Measurements from ENCODE around the gene DLGAP4.
A peak's percentile ranks its signal among the peaks of the same experiment; 100 is the strongest.

Gene DLGAP4

DNA sequence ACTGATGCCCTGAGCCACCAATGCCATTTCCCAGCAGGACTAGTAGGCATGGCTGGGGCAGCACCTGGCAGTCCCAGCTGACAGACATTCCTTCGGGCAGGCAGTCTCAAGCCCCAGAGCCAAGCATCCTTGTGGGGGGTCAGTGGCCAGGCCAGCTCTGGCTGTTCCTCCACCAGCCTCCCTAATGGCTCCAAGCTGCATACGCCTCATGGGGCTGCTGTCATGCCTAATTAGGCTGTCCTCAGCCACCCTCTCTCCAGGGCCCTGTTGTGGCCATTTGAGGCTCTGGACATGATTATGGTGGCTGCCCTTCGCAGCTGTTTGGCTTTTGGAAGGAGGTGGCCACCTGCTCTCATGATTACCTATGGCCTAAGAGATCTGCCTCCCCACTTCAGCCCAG, 79.4 kb downstream of the DLGAP4 start:
- no peak for DNase-seq

- DNase-seq = no peak
Observed at GRCh38 chr20:36386236-36386635, 80.1 kb downstream of the DLGAP4 start.

DNA sequence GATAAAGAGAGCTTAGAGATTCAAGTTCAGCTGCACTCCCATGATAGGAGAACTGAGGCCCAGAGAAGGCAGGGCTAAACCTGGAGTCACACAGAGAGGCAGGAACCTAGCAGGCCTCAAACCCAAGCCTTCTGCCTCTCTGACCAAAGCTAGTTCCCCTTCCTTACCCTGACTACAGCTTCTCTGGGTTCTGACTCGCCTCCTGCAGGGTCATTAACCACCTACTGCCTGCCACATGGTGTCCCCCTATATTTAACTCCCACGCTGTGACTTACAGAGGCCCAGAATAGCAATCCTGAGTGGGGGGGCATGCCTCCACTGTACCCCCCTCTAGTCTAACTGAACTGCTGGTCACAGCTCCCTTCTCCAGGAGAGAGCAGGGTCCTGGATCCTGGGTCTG, 84.1 kb downstream of the DLGAP4 start:
- DNase-seq = no peak

GRCh38 chr20:36390719-36391415, 84.7 kb downstream of the DLGAP4 start:
- DNase-seq = no peak

- DNase-seq = no peak
Observed at GRCh38 chr20:36391456-36391855, 85.3 kb downstream of the DLGAP4 start.

GRCh38 chr20:36391955-36392354, 85.8 kb downstream of the DLGAP4 start:
- DNase-seq = no peak

- DNase-seq = no peak
Observed at GRCh38 chr20:36392989-36393388, 86.8 kb downstream of the DLGAP4 start.

DNA sequence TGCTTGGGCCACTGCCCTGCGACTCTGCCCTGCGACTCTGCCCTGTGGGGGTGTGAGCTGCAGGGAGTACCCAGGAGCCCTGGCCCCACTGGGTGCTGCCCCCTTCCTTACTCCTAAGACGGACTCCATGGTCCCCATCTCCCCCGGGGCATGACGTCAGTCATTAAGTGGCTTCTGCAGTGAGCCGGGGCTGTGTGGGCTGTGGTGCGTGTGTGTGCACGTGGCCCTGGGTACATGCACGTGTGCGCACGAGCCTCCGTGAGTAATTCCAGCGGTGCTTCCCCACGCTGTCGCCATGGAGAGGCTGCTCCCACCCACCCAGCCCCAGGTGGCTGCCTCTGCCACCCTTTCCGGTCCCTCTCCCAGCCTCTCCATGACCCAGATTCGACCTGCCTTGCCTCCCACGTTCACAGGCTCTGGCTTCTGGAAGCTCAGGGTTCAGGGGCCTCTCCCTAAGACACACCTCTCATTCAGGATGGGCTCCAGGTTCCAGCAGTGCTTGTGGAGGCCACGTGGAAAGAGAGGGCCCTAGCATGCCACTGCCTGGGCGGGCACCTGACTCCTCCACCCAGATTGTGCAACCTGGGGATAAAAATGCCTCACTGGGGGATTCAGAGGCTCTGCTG, 88.3 kb downstream of the DLGAP4 start:
- no peak for DNase-seq

DNA sequence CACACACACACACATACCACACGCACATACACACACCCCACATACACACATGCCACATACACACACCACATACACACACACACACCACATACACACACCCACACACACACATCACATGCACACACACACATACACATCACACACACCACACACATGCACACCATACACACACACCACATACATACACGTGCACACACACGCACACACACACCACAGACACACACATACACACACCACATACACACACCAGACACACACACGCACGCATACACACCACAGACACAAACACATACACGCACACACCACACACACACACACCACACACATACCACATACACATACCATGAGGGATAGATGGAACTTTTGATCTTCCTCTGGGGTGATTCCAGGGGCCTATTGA, 90.2 kb downstream of the DLGAP4 start:
- no peak for DNase-seq

GRCh38 chr20:36396847-36397630, 90.9 kb downstream of the DLGAP4 start:
- DNase-seq = no peak

DNA sequence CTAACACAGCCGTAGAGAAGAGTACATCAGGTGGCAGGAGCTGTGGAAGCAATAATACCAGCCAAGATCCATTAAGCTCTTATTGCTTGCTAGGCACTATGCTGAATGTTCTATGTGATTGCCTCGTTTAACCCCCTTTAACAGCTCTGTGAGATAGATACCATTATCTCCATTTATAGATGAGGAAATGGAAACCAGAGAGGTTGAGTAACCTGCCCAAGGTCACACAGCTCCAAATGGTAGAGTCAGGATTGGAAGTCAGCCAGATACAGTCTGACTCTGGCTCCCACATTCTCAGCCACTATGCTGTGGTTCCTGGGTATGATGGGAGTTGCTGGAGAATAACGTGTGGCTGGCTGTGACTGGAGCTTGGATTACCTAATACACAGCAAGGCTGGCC, 92.4 kb downstream of the DLGAP4 start:
- no peak for DNase-seq

DNA sequence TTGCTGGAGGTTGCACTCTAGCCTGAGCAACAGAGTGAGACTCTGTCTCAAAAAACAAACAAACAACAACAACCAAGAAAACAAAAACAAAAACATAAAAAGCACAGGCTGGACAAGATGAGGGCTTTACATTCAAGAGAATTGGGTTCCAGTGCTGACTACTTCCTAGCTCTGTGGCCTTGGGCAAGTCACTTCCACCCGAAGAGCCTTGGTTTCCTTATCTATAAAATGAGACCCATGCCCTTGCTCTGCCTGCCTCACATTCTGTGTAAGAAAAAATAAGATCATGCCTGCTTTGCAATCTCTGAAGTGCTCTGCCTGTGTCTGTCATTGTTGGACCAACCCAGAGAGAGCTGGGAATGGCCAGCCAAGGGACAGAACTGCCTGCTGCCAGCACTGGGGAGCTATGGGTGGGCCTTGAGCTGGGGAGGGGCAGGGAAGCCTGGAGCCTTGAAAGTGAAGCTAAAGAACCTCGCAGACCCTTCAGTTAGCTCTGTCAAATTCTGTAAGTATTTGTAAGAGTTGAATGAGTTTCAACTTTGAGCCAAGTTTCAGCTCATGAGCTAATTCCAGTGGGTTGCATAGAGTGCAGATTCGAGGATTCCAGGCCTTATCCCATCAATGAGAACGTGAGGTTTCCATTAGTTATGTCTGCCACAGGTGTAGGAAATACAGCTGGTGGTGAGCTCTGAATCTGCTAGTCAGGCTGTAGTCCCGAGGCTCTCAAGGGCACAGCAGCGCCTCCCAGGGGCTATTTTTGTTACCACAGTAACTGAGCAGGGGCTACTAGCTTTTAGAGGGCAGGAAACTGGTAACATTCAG, 93.2 kb downstream of the DLGAP4 start:
- peak; percentile 59 for DNase-seq

GRCh38 chr20:36399969-36400545, 93.9 kb downstream of the DLGAP4 start:
- DNase-seq = no peak

DNA sequence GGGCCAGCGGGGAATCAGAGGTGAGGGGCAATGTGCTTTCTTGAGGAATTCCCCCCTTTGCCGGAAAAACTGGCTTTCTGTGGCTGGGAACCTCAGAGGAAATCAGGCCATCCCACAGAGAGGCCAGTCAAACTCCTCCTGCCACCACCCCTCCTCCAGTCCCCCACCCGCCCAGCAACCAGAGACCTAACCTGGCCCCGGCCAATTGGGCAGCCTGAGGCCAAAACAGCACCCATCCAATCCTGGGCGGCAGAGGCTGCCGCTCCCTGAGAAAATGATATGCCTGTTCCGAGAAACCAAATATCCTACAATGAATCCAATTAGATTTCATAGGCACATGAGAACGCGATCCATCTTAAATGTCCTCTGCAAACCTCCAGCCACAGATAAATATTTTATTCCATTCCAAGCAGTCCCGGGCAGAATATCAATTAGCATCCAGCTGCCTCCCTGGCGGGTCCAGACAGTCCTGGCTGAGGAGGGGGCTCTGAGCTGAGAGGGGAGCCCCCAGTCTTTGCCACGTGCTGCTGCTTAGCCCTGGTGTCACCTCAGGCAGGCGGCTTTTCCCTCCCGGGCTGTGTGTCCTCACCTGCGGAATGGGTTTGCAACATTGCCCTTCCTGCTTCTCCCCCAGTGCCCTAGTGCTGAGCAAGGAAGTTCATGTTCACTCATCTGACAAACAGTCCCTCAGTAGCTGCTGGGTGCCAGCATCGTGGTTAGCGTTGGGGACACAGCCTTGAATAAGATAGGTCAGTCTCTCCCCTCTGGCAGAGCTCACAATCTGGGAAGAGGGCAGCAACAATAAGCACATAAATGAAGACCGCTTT, 95.0 kb downstream of the DLGAP4 start:
- no peak for DNase-seq

DNA sequence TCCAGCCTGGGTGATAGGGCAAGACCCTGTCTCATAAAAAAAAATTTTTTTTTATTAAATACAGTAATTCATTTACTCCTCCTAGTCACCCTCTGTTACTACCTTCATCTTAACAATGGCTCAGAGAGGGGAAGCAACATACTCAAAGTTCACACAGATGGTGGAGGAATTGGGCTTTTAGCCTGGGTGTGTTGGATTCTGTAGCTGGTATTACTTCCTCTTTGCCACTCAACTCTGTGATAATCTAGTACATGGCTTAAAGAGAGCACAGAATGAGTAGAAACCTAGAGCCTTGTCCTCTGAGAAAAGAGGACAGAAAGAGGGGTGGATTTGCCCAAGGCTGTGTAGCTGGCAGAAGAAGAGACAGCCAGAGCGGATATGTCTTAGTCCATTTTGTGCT, 96.6 kb downstream of the DLGAP4 start:
- no peak for DNase-seq

GRCh38 chr20:36404435-36404978, 98.4 kb downstream of the DLGAP4 start:
- no peak for DNase-seq

DNA sequence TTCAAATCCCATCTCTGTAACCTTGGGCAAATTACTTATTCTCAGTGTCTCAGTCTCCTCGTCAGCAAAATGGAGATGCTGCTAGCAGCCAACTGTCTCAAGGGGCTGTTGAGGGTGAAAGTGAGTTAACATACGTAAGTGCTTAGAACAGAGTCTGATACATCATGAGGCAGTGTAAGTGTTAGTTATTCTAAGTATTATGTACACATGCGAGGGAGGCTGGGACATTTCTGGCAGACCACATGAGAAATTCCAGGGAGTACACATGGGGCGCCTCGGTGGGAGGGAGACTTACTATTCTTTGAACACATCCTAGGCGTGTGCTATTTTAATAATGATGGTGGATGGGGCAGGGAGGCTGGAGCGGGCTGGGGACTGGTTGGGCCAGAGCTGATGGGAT, 99.1 kb downstream of the DLGAP4 start:
- DNase-seq = no peak

DNA sequence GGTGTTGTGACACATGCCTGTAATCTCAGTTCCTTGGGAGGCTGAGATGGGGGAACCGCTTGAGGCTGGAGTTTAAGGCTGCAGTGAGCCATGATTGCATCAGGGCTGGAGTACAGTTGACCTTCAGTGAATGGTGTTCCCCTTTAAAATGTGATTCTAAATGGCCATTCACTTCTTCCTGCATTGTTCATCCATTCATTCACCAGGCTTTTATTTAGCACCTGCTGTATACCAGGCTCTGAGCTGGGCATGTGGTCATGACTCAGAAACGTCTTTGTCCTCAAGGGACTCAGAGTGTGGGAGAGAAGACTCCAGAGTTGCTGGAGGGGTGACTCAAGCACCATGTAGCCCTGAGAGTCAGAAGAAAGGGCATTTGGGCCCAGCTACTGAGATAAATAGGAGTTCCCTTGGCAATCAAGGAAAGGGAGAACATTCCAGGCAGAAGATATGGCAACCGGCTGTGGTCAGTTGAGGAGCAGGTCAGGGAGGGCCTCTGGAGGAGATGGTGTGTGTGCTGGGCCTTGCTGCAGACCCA, 101.1 kb downstream of the DLGAP4 start:
- DNase-seq = no peak

DNA sequence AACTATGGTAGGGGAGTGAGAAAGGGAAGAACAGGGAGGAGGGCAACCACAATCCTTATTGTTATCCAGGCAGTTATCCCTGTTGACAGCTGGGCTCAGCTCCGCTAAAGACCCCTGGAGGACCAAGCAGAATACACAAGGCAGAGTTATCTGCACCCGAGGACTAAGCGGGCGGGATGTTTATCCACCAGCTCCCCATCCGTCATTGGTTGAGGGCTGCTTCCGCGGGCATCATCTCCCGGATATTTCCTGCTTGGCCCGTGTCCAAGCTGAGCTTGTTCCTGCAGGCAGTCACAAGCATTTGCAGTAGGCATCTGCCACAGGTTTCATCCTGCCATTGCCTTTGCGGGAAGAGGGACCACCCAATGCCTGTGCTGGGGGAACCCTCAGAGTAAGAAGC, 102.1 kb downstream of the DLGAP4 start:
- DNase-seq = no peak

DNA sequence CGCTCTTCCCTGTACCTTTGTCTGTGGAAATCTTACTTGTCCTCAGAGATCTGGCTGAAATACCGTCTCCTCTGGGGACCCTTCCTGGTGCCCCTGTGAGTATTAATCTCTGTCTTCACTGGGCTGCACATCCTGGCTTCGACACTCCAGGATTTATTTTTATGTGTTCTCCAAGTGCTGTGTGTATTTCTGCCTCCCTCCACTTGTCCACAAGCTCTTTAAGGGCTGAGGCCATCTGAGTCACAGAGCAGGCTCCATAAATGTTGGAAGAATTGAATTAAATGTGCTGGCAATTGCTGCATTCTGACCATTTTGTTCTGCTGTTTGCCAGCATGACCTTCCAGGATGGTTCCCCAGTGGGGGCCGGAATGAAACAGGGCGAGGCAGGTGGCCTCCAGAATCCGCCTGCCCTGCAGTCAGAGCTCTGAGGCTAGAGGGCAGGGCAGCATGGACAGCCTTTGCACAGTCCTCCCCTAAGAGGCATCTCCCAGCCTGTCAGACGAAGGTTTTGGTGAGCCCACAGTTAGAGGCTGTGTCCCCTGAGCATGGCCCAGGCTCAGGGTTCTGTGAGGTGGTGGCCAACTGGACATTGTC, 105.8 kb downstream of the DLGAP4 start:
- no peak for DNase-seq

DNA sequence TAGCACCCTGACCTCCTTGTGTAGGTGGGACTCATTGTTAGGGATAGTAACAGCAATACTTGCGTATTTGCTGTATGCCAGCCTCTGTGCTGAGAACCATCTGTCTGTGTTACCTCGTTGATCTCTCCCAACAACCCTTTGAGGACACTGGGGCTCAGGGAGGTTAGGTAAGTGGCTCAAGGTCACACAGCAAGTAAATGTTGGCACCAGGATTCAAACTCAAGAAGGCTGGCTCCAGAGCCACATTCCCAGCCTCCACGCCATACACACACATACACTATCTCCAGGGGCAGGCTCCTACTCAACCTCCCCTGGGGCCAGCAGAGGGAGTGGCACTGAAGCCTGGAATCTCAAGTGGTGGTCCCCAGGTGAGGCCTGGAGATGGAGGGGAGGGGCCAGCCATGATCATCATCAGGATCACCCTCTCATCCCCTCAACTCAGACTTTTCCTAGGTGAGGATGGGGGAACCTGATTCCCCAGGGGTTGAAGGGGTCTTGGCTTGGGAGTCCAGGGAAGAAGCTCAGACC, 109.4 kb downstream of the DLGAP4 start:
- no peak for DNase-seq

Measured in stimulated activated CD4-positive, alpha-beta T cell treated with anti-CD3 and anti-CD28 coated beads, Interleukin-1b, Interleukin-23, amount 100 ng/mL, for 48 hours (primary cell).